Measurements from ENCODE around the gene UCHL1. TPM values are rescaled to one million over a fixed set of nuclear protein-coding genes. Genes with fewer than 3 reads are reported as not detected.

Gene UCHL1
- total and polyA plus RNA-seq, 10 of the 15 experiments (the other 5 are each of a cell fraction or from before 2014, with no cell fraction given), result 0.29 to 178 (median 125) TPM

- SMC1A ChIA-PET (ENCODE audit: uncharacterized antibody, unreplicated experiment), result no interaction called here
- POLR2A ChIA-PET, result no interaction called here
- ATAC-seq (no peak), FAIRE-seq (no peak), DNase-seq (ENCODE audit: low read depth, low spot score) (no peak)
- CTCF ChIA-PET, result interaction anchor here (0.8 to 2.1 kb wide), 2 partner anchors 16 to 364 kb away, joined by 3 to 5 read pairs; no protein-coding TSS in a partner anchor
- Histone ChIP-seq H3K4me3 (no peak overlapping the region), H3K4me1 (ENCODE audit: control insufficient read depth, insufficient read depth, low read length) (no peaks in the 10 kb centered on the region), H2AFZ (ENCODE audit: control insufficient read depth, low read depth, low read length) (no peak overlapping the region), H3K36me3 (ENCODE audit: control insufficient read depth in 2 of 2, insufficient read depth in 2 of 2, low read length in 1 of 2) (no peaks in the 10 kb centered on the region), H3K27ac (ENCODE audit: control insufficient read depth, insufficient read depth) (no peak overlapping the region), H3K4me2 (ENCODE audit: control insufficient read depth, insufficient read depth) (no peak overlapping the region), H3K9me3 (replicated peaks; ENCODE audit: control insufficient read depth, insufficient read depth, low read length) (peaks cover 4% of the 10 kb centered on the region; the same call in 1 of the 3 replicates), H3K27me3 (replicated peaks in 1 of 2; ENCODE audit: control insufficient read depth in 2 of 2, insufficient read depth in 2 of 2, low read length in 1 of 2) (no peaks in the 10 kb centered on the region), H3K9ac (ENCODE audit: control insufficient read depth, insufficient read depth, low read length) (no peak overlapping the region), H3K79me2 (ENCODE audit: control insufficient read depth, insufficient read depth, low read length) (no peaks in the 10 kb centered on the region), H4K20me1 (ENCODE audit: control insufficient read depth, insufficient read depth) (no peaks in the 10 kb centered on the region)
- TF ChIP-seq SRF (IDR thresholded peaks at IDR 0.05; ENCODE audit: low read depth in 2 of 2, low read length in 2 of 2) (no peak), ZBTB40 (IDR thresholded peaks at IDR 0.05; ENCODE audit: borderline replicate concordance) (no peak), ZBED1 (IDR thresholded peaks at IDR 0.05; ENCODE audit: borderline replicate concordance) (no peak), SIX5 (IDR thresholded peaks at IDR 0.05; ENCODE audit: low read depth, low read length, severe bottlenecking) (no peak), HDGF (IDR thresholded peaks at IDR 0.05) (no peak), SREBF2 (IDR thresholded peaks at IDR 0.05; ENCODE audit: low read length) (no peak), IRF4 (IDR thresholded peaks at IDR 0.05; ENCODE audit: low read depth, low read length) (no peak), FOS (IDR thresholded peaks at IDR 0.05; ENCODE audit: borderline replicate concordance, extremely low read depth, insufficient read length) (no peak), FOXK2 (IDR thresholded peaks at IDR 0.05) (no peak), SIN3A (IDR thresholded peaks at IDR 0.05; ENCODE audit: low read depth, low read length) (no peak), REST (IDR thresholded peaks at IDR 0.05; ENCODE audit: low read depth, low read length) (no peak), RAD21 (IDR thresholded peaks at IDR 0.05; ENCODE audit: insufficient read depth, low read depth, low read length) (no peak), TARDBP (IDR thresholded peaks at IDR 0.05; ENCODE audit: borderline replicate concordance) (no peak), NR2F1 (conservative IDR thresholded peaks at IDR 0.05) (no peak), TCF3 (IDR thresholded peaks at IDR 0.05; ENCODE audit: borderline replicate concordance, insufficient read depth, low read depth, low read length) (no peak)
- RAD21 ChIA-PET (ENCODE audit: unreplicated experiment), result no interaction called here
- WGBS (ENCODE audit: insufficient coverage, insufficient replicate concordance, low lambda C conversion rate, missing lambda C conversion rate), result 3% methylated on average over 1 of the region's 1 CpG
- BruUV-seq (replicated peaks), result no TSS peak
- intact Hi-C loops (cut with micrococcal nuclease; ENCODE audit: unreplicated experiment) (no loop called here), in situ Hi-C loops (cut with MboI) (no loop called here)
These were observed 40.3 kb downstream of the UCHL1 start for GRCh38 chr4:41296995-41297394.

Data from GM12878 (cell line).